Fibroblast of pulmonary artery (primary cell): ENCODE results near the gene CHD3.

ENCODE experiments used
- DNase-seq: peaks from one replicate; pipeline ENCODE4 v3.0.0-alpha.2; 2010; ENCODE audit warnings: low read depth
- H3K4me3 ChIP-seq: replicated peaks from 2 replicates; pipeline ENCODE4 v1.5.1; 2011; ENCODE audit warnings: low read depth, mild to moderate bottlenecking, control low read depth, low read length, moderate library complexity
- TF ChIP-seq, protein P1 (sequence below): IDR thresholded peaks from 2 replicates; pipeline ENCODE4 v1.5.1; 2011; ENCODE audit warnings: mild to moderate bottlenecking, control low read depth, low read length, inconsistent platforms; ENCODE audit errors: missing control alignments

CHD3 gene

DNA sequence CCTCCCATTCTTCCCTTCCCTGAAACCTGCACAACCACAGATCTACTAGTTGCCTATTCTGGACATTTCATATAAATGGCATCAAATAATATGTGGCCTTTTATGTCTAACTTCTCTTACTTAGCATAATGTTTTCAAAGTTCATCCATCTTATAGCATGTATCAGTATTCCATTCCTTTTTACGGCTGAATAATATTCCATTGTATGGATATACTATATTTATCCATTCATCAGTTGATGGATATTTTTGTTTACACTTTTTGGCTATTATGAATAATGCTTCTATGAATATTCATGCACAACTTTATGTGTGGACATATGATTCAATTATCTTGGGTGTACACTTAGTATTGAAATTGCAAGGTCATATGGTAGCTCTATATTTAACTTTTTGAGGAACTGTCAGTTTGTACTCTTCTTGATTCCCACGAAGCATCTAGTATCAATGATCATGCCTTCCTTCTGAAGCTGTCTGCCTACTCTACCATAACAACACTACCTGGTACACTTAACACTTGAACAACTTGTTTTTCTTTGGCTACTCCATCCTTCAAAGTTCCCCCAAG lies 12.7 kb upstream of the CHD3 start:
- no peak for DNase-seq
- no peak overlapping the region for H3K4me3 ChIP-seq
- TF ChIP-seq, protein P1, sequence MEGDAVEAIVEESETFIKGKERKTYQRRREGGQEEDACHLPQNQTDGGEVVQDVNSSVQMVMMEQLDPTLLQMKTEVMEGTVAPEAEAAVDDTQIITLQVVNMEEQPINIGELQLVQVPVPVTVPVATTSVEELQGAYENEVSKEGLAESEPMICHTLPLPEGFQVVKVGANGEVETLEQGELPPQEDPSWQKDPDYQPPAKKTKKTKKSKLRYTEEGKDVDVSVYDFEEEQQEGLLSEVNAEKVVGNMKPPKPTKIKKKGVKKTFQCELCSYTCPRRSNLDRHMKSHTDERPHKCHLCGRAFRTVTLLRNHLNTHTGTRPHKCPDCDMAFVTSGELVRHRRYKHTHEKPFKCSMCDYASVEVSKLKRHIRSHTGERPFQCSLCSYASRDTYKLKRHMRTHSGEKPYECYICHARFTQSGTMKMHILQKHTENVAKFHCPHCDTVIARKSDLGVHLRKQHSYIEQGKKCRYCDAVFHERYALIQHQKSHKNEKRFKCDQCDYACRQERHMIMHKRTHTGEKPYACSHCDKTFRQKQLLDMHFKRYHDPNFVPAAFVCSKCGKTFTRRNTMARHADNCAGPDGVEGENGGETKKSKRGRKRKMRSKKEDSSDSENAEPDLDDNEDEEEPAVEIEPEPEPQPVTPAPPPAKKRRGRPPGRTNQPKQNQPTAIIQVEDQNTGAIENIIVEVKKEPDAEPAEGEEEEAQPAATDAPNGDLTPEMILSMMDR, result no peak

DNA sequence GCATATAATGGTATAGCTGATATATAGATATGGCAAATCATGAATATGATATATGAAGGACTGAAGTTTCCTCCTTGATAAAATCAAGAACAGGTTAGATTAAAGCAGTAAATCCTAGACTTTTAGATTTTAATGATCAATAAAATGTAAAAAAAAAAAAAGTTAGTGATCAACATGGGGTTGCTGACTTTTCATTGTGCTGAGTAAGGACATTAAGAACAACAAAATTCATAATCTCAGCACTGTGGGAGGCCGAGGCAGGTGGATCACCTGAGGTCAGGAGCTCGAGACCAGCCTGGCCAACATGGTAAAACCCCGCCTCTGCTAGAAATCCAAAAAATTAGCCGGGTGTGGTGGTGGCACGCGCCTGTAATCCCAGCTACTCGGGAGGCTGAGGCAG lies 10.4 kb upstream of the CHD3 start:
- no peak overlapping the region for H3K4me3 ChIP-seq
- DNase-seq, result no peak
- TF ChIP-seq, protein P1, result no peak

DNA sequence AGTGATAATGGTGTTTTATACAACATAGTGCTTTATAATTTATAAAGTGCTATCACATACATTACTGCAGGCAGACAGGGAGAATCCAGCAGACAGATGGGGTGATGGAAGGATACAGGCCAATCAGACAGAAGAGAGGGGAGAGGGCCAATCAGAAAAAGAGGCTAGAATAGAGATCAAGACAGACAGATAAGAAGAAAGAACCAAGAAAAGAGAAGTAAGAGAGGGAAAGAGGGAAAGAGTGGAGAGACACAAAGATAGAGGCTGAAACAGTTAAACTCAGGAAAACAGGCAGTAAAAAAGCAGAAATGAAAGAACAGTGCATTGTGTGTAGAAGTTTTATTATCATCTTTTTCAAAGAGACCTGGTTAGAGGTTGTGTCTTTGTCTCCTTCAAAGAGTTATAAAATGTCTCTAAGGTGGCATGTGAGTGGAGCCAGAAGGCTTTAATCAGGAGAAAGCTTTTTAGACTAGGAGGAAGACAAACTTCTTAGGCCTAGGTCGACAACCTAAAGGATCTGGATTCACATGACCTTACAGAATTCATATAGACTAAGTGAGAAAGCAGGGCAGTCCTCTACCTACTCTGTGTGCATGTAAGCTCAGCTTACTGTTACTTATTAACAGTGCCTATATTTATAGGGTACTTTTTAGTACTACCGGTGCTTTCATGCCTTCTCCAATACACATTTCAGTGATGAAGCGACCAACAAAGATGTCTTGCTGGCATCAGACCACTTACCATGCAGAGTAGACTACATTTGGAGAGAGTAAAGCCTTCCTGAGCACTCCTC lies 8.3 kb upstream of the CHD3 start:
- no peak overlapping the region for H3K4me3 ChIP-seq
- TF ChIP-seq, protein P1, result no peak
- no peak for DNase-seq

DNA sequence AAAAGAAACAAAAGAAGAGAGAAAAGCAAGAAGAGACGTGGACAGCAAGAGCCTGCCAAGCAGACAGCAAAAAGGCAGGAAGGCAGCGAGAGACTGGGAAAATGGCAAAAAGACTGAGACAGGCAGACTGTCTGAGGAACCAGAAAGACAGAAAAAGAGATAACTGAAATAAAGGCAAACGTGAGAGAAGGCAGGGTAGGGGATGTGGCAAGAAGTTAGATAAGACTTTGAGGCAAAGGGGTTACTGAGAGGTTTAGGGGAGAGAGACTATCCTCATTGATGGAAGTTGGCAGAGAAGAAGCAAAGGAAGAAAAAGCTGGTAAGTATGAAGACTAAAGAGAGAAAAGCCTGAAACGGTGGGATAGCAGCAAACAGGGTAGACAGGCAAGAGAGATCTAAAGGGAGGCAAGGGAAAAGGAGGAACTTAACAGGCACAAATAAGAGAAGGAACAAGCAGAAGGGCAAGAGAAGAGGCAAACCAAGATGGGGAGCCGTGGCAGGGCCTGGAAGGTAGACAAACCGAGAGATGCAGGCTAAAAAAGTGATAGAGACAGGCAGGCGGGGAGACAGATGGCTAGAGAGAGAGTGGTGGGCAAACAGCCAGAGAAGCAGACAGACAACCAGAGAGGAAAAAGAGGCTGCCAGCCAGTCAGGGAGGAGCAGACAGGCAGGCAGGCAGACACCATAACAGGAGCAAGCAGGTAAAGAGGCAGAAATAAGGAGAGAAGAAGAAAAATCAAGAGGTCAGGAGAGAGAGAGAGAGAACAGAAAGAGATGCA lies 7.1 kb upstream of the CHD3 start:
- H3K4me3 ChIP-seq, result no peak overlapping the region
- TF ChIP-seq, protein P1, result no peak
- no peak for DNase-seq

DNA sequence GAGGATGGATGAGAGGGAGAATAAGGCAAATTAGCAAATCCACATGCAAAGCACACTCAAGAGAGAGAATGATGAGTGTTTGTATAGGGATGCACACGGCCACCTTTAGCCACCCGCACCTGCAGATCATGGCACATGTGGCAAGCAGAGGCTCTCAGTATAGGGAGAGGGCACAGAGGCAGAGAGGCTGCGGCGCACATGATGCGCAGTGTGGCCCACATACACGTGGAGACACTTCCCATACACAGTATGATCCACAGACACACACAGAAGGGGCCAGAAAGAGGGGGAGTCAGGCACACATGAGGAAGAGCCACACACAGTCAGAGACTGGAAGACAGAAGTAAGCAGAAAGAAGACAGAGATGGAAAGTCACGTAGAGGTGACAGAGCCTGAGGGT lies 6.5 kb upstream of the CHD3 start:
- no peak overlapping the region for H3K4me3 ChIP-seq
- TF ChIP-seq, protein P1, result no peak
- DNase-seq, result no peak

DNA sequence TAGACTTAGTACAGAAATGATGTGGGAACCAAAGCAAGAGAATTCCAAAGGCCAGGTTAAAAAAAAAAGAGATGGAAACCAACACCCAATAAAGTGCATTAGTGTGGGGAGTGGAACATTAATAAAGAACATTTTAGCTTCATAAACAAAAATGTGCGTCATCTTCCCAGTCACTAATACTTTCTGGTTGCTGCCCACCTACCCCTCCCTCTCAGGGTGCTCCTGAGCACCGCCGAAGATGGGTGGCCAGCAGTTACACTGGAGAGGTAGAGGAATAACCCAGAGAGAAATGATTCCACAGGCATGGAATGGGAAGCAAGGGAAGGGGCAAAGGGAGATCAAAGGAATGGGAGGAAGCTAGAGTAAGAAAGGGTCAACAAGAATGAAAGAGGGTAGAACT lies 6.0 kb upstream of the CHD3 start:
- no peak for DNase-seq
- TF ChIP-seq, protein P1, result no peak
- no peak overlapping the region for H3K4me3 ChIP-seq
